Heart left ventricle (tissue), 13 donors: ENCODE data around the gene OGFR.

Source experiments
- CTCF ChIP-seq, 12 donors: fragments of 200-600 bp; sonication (generic) in 4 of 12; IDR thresholded peaks; one replicate each; pipeline versions ENCODE4 v1.5.0 to v1.8.0; 2018 to 2022; ENCODE audit warnings: antibody characterized with exemption in 12 of 12, mild to moderate bottlenecking in 5 of 12
- POLR2A ChIP-seq, 2 donors: fragments of 450-650 bp; IDR thresholded peaks; one replicate each; pipeline ENCODE4 v1.6.1; 2017; ENCODE audit warnings: antibody characterized with exemption in 2 of 2, mild to moderate bottlenecking in 2 of 2, moderate library complexity in 2 of 2
- donor health status: ischemic (EF 13 %, LVEDD 7.1; RV severe dilation, severe dysfunction).
- donor health status: DM: no; HTN: yes; CAD: no.
- donor health status: DM: no; HTN: no; CAD: no.
- donor health status: ischemic (EF 25% LVEDD 6.9; RV normal size, moderate dysfunction).
- donor health status: ischemic (EF 25% LVEDD 5.7; RV mildly dilated, moderate dysfunction).
- donor health status: ischemic (EF 35%, LVEDD 5.7; RV mildly dilated, moderate dysfunction).
- donor health status: nonischemic (EF 11% LVEDD 7.7; RV severe dilation, severe dysfunction).
- donor health status: DM: yes; HTN: yes; CAD: no.
- donor health status: PGD.
- donor health status: ischemic (EF 29% LVEDD 5.4; RV normal size, mild dysfunction).
- donor health status: nonischemic (EF 23%, LVEDD 6.1; RV moderate dilation, normal function).

- TF ChIP-seq CTCF (IDR thresholded peaks at IDR 0.05) = no peak
- no peak for TF ChIP-seq POLR2A (IDR thresholded peaks at IDR 0.05)
These were observed 27.7 kb downstream of the OGFR start for GRCh38 chr20:62832212-62832922.
